ENCODE measurements around the gene SLC6A11. TPM values are rescaled to one million over a fixed set of nuclear protein-coding genes. Genes with fewer than 3 reads are reported as not detected.

Gene SLC6A11
- total and polyA plus RNA-seq, 2 donors (not counting 3 experiments of a cell fraction or from before 2014, with no cell fraction given): not detected

DNA sequence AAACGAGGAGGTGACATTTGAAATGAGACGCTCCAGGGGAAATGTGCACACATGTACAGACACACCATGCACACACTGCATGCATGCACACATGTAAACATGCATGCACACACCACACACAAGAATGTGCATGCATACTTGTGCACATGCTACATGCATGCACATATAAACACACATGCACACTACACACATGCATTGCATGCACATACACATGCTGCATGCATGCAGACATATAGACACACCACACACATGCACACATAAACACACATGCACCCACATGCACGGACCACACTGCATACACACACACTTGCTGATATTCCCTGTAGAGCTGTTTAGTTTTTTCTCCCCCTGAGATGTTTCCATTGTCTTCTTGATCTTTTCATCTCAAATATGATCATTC is 138.7 kb downstream of the SLC6A11 start:
- Histone ChIP-seq H3K27ac (ENCODE audit: insufficient read depth, low read depth, low read length) (no peak overlapping the region), H3K4me2 (ENCODE audit: insufficient read depth, low read length) (no peak overlapping the region), H3K4me1 (ENCODE audit: control insufficient read depth, extremely low read depth, insufficient read depth, low read length) (no peaks in the 10 kb centered on the region), H3K9ac (replicated peaks; ENCODE audit: extremely low read depth, insufficient read depth, low read length) (no peak overlapping the region), H2AFZ (ENCODE audit: low read depth, low read length) (no peak overlapping the region), H3K9me3 (replicated peaks; ENCODE audit: control insufficient read depth, insufficient read depth, low read length) (no peaks in the 10 kb centered on the region), H4K20me1 (replicated peaks; ENCODE audit: control insufficient read depth, extremely low read depth, insufficient read depth, low read length) (no peaks in the 10 kb centered on the region), H3K36me3 (ENCODE audit: control insufficient read depth in 2 of 2, extremely low read depth in 1 of 2, insufficient read depth in 2 of 2, low read length in 2 of 2) (no peaks in the 10 kb centered on the region), H3K27me3 (ENCODE audit: control insufficient read depth in 2 of 2, insufficient read depth in 2 of 2, low read length in 2 of 2) (no peaks in the 10 kb centered on the region), H3K79me2 (ENCODE audit: control insufficient read depth, insufficient read depth, low read length) (no peaks in the 10 kb centered on the region), H3K4me3 (replicated peaks in 1 of 3; ENCODE audit: insufficient read depth in 1 of 3, low read depth in 1 of 3, low read length in 3 of 3) (no peak overlapping the region), H3K9me1 (replicated peaks; ENCODE audit: control insufficient read depth, extremely low read depth, insufficient read depth, low read length) (no peaks in the 10 kb centered on the region)
- ChIA-PET POLR2A (no interaction called here), CTCF (no interaction called here)
- TF ChIP-seq MYC (IDR thresholded peaks at IDR 0.05; ENCODE audit: low read depth, low read length): no peak
- TF ChIP-seq, protein P1, sequence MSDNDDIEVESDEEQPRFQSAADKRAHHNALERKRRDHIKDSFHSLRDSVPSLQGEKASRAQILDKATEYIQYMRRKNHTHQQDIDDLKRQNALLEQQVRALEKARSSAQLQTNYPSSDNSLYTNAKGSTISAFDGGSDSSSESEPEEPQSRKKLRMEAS (IDR thresholded peaks at IDR 0.05; ENCODE audit: insufficient read depth, insufficient read length): peak; percentile 23
- DNase-seq (ENCODE audit: low read depth, low spot score) (no peak), FAIRE-seq (no peak)
- no TSS peak for BruUV-seq (replicated peaks)
- dilution Hi-C loops (cut with MboI; ENCODE audit: extremely low pct_ligation_motif_present, low sequenced_read_pairs) (no loop called here), intact Hi-C loops (cut with micrococcal nuclease) (no loop called here)

DNA sequence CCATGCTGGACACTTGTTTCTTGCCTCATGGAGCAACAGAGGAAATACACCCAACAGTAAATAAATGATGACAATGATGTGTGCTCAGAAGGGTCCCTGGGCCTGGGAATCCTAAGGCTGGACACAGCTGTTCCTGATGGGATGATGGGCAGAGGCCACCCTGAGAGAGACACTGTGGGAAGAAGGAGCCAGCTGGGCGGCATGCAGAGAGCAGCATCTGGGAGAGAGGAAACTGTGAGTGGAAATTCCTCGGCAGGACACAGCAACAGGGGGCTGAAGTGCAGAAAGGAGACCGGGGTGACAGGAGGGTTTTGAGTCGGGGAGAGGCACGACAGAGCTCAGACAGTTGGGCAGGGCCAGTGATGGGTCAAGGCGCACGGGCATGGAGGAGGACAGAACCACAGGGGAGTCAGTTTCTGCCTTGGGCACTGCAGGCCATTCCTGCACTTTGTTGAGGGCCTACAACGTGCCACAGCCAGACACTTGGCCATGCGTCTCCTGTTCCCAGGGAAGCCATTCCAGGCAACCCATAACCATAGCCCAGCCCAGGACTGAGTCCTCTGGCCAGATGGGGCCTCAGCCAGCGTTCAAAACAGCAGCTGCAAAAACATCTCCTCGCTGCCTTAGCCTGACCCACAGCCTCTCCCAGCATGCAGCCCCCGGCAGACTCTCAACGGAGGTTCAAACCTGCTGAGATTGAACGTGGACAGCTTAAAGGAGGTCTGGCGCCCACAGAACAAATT is 139.9 kb downstream of the SLC6A11 start:
- Histone ChIP-seq H2AFZ (ENCODE audit: low read depth, low read length) (no peak overlapping the region), H3K4me3 (replicated peaks in 1 of 3; ENCODE audit: insufficient read depth in 1 of 3, low read depth in 1 of 3, low read length in 3 of 3) (no peak overlapping the region), H3K9me1 (replicated peaks; ENCODE audit: control insufficient read depth, extremely low read depth, insufficient read depth, low read length) (no peaks in the 10 kb centered on the region), H3K36me3 (ENCODE audit: control insufficient read depth in 2 of 2, extremely low read depth in 1 of 2, insufficient read depth in 2 of 2, low read length in 2 of 2) (no peaks in the 10 kb centered on the region), H3K9ac (replicated peaks; ENCODE audit: extremely low read depth, insufficient read depth, low read length) (no peak overlapping the region), H3K27me3 (ENCODE audit: control insufficient read depth in 2 of 2, insufficient read depth in 2 of 2, low read length in 2 of 2) (no peaks in the 10 kb centered on the region), H3K27ac (ENCODE audit: insufficient read depth, low read depth, low read length) (no peak overlapping the region), H3K79me2 (ENCODE audit: control insufficient read depth, insufficient read depth, low read length) (no peaks in the 10 kb centered on the region), H4K20me1 (replicated peaks; ENCODE audit: control insufficient read depth, extremely low read depth, insufficient read depth, low read length) (no peaks in the 10 kb centered on the region), H3K9me3 (replicated peaks; ENCODE audit: control insufficient read depth, insufficient read depth, low read length) (no peaks in the 10 kb centered on the region), H3K4me1 (ENCODE audit: control insufficient read depth, extremely low read depth, insufficient read depth, low read length) (no peaks in the 10 kb centered on the region), H3K4me2 (ENCODE audit: insufficient read depth, low read length) (no peak overlapping the region)
- CTCF ChIA-PET: no interaction called here
- DNase-seq (ENCODE audit: low read depth, low spot score): no peak
- dilution Hi-C loops (cut with MboI; ENCODE audit: extremely low pct_ligation_motif_present, low sequenced_read_pairs) (no loop called here), intact Hi-C loops (cut with micrococcal nuclease) (no loop called here)
- POLR2A ChIA-PET: no interaction called here
- TF ChIP-seq, protein P2, sequence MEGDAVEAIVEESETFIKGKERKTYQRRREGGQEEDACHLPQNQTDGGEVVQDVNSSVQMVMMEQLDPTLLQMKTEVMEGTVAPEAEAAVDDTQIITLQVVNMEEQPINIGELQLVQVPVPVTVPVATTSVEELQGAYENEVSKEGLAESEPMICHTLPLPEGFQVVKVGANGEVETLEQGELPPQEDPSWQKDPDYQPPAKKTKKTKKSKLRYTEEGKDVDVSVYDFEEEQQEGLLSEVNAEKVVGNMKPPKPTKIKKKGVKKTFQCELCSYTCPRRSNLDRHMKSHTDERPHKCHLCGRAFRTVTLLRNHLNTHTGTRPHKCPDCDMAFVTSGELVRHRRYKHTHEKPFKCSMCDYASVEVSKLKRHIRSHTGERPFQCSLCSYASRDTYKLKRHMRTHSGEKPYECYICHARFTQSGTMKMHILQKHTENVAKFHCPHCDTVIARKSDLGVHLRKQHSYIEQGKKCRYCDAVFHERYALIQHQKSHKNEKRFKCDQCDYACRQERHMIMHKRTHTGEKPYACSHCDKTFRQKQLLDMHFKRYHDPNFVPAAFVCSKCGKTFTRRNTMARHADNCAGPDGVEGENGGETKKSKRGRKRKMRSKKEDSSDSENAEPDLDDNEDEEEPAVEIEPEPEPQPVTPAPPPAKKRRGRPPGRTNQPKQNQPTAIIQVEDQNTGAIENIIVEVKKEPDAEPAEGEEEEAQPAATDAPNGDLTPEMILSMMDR (IDR thresholded peaks at IDR 0.05; ENCODE audit: extremely low read depth in 1 of 2, insufficient read depth in 1 of 2, low read depth in 1 of 2, low read length in 2 of 2): no peak
- TF ChIP-seq GATA2 (IDR thresholded peaks at IDR 0.05; ENCODE audit: insufficient read depth, insufficient read length, low read depth, low read length): no peak
- TF ChIP-seq MYC (IDR thresholded peaks at IDR 0.05; ENCODE audit: low read depth, low read length): no peak
- no peak for TF ChIP-seq POLR2A (IDR thresholded peaks at IDR 0.05; ENCODE audit: low read depth, low read length)
- TF ChIP-seq POLR2AphosphoS5 (IDR thresholded peaks at IDR 0.05; ENCODE audit: insufficient read depth, low read depth, low read length): no peak
- TF ChIP-seq, protein P1 (IDR thresholded peaks at IDR 0.05; ENCODE audit: insufficient read depth, insufficient read length): no peak
- no peak for TF ChIP-seq EZH2 (IDR thresholded peaks at IDR 0.05; ENCODE audit: borderline replicate concordance, low read depth, low read length, severe bottlenecking)
- TF ChIP-seq FOS (IDR thresholded peaks at IDR 0.05; ENCODE audit: borderline replicate concordance, insufficient read depth, low read length): no peak
- TF ChIP-seq JUN (IDR thresholded peaks at IDR 0.05; ENCODE audit: borderline replicate concordance, insufficient read depth, insufficient read length, low read depth): no peak
- BruUV-seq (replicated peaks): no TSS peak
- no peak for FAIRE-seq
